GM12878 (cell line): ENCODE measurements around the gene PROX1. TPM values are rescaled to one million over a fixed set of nuclear protein-coding genes. Genes with fewer than 3 reads are reported as not detected.

Experiments used
- ATAC-seq: fragments of 200-7000 bp; cut with Tn5 transposase; 3 replicates; pipeline ENCODE4 v1.9.1; 2020; ENCODE audit warnings: mild to moderate bottlenecking, moderate library complexity
- BruUV-seq: library from RNA; stranded (reverse); fragments of 400-500 nt; replicated peaks from 2 replicates; lab custom pipeline; 2021; lab: Mats Ljungman, UMichigan
- CTCF ChIA-PET: fragments of 300-600 bp; sonication (Branson Sonifier 250); formaldehyde crosslinking; extraction: SDS; loops from one replicate; lab custom pipeline; 2021; ENCODE audit warnings: inconsistent platforms; lab: Yijun Ruan, JAX
- POLR2A ChIA-PET: fragments of 350-600 bp; formaldehyde crosslinking; extraction: SDS; loops from one replicate; lab custom pipeline; 2021; ENCODE audit warnings: inconsistent platforms; lab: Charles Lee
- RAD21 ChIA-PET: fragments of 300-600 bp; sonication (Branson Sonifier 250); formaldehyde crosslinking; loops from one replicate; lab custom pipeline; 2023; ENCODE audit warnings: antibody characterized with exemption; ENCODE audit not compliant: unreplicated experiment; lab: Charles Lee
- SMC1A ChIA-PET: fragments of 300-600 bp; sonication (Branson Sonifier 250); formaldehyde crosslinking; loops from one replicate; lab custom pipeline; 2023; ENCODE audit not compliant: unreplicated experiment, uncharacterized antibody; lab: Charles Lee
- DNase-seq: peaks from one replicate; pipeline ENCODE4 v3.0.0-alpha.2; 2011; ENCODE audit warnings: low read depth, low spot score
- FAIRE-seq: peaks from 3 replicates; lab custom pipeline; 2011; peaks lifted over from hg19 to GRCh38; lab: Jason Lieb, UNC
- H2AFZ ChIP-seq: 2 replicates; pipeline ENCODE4 v1.6.0; 2011; ENCODE audit warnings: low read depth, low read length, control low read depth; ENCODE audit not compliant: control insufficient read depth
- H3K27ac ChIP-seq: 2 replicates; pipeline ENCODE4 v1.5.1; 2011; ENCODE audit warnings: control low read depth; ENCODE audit not compliant: control insufficient read depth, insufficient read depth
- H3K27me3 ChIP-seq, 2 experiments: replicated peaks in 1 of 2; 2 replicates each; pipeline versions ENCODE4 v1.6.0 to v1.6.1; 2011; ENCODE audit warnings: low read length in 1 of 2; ENCODE audit not compliant: control insufficient read depth in 2 of 2, insufficient read depth in 2 of 2
- H3K36me3 ChIP-seq, 2 experiments: 2 replicates each; pipeline ENCODE4 v1.5.1; 2011; ENCODE audit warnings: low read length in 1 of 2; ENCODE audit not compliant: control insufficient read depth in 2 of 2, insufficient read depth in 2 of 2
- H3K4me1 ChIP-seq: 2 replicates; pipeline ENCODE4 v1.6.1; 2011; ENCODE audit warnings: mild to moderate bottlenecking, low read length, moderate library complexity, mixed read lengths; ENCODE audit not compliant: control insufficient read depth, insufficient read depth
- H3K4me2 ChIP-seq: 2 replicates; pipeline ENCODE4 v1.6.0; 2011; ENCODE audit warnings: control low read depth; ENCODE audit not compliant: control insufficient read depth, insufficient read depth
- H3K4me3 ChIP-seq: fragments of 200-600 bp; sonication (generic); 2 replicates; pipeline ENCODE4 v1.5.1; 2016
- H3K79me2 ChIP-seq: 2 replicates; pipeline ENCODE4 v1.6.0; 2011; ENCODE audit warnings: low read length; ENCODE audit not compliant: control insufficient read depth, insufficient read depth
- H3K9ac ChIP-seq: 2 replicates; pipeline ENCODE4 v1.8.0; 2011; ENCODE audit warnings: low read length, control low read depth, mixed read lengths; ENCODE audit not compliant: control insufficient read depth, insufficient read depth
- H3K9me3 ChIP-seq: replicated peaks from 3 replicates; pipeline ENCODE4 v1.5.1; 2011; ENCODE audit warnings: mild to moderate bottlenecking, low read length; ENCODE audit not compliant: control insufficient read depth, insufficient read depth
- H4K20me1 ChIP-seq: 2 replicates; pipeline ENCODE4 v1.6.0; 2011; ENCODE audit not compliant: control insufficient read depth, insufficient read depth
- CBFB ChIP-seq: IDR thresholded peaks from 2 replicates; pipeline ENCODE4 v1.6.1; 2016; ENCODE audit warnings: antibody characterized with exemption, low read depth
- CBX3 ChIP-seq: fragments of 200-600 bp; sonication (generic); IDR thresholded peaks from 2 replicates; pipeline ENCODE4 v1.6.1; 2016; ENCODE audit warnings: low read depth, borderline replicate concordance
- CREB1 ChIP-seq: IDR thresholded peaks from 2 replicates; pipeline ENCODE4 v1.6.1; 2012; ENCODE audit warnings: low read depth, mild to moderate bottlenecking, inconsistent platforms
- E2F4 ChIP-seq: IDR thresholded peaks from 2 replicates; pipeline ENCODE4 v1.6.1; 2012; ENCODE audit warnings: low read depth, low read length, improper control_type of control experiment
- MTA3 ChIP-seq: IDR thresholded peaks from 2 replicates; pipeline ENCODE4 v1.6.1; 2012; ENCODE audit warnings: low read length, inconsistent platforms, borderline replicate concordance
- REST ChIP-seq: IDR thresholded peaks from 2 replicates; pipeline ENCODE4 v1.6.1; 2012; ENCODE audit warnings: mild to moderate bottlenecking, low read depth, low read length
- SREBF2 ChIP-seq: IDR thresholded peaks from 2 replicates; pipeline ENCODE4 v1.6.1; 2012; ENCODE audit warnings: mild to moderate bottlenecking, low read length
- SUPT20H ChIP-seq: IDR thresholded peaks from 2 replicates; pipeline ENCODE4 v1.6.1; 2011; ENCODE audit warnings: low read depth, mild to moderate bottlenecking, low read length, moderate library complexity, borderline replicate concordance; ENCODE audit not compliant: control insufficient read depth
- YY1 ChIP-seq: IDR thresholded peaks from 2 replicates; pipeline ENCODE4 v1.6.1; 2011; ENCODE audit warnings: low read depth, mild to moderate bottlenecking, low read length
- WGBS: methylation state at CpG from one replicate; pipeline ENCODE4 v1.1.6; 2016; ENCODE audit warnings: low lambda C conversion rate; ENCODE audit not compliant: insufficient replicate concordance, insufficient coverage; ENCODE audit errors: missing lambda C conversion rate; 5-methylcytosine and 5-hydroxymethylcytosine counted together
- in situ Hi-C: fragments of 300-500 bp; cut with MboI; formaldehyde crosslinking; loops from 9 replicates; pipeline ENCODE4 v1.14.3; 2018; ENCODE audit warnings: mixed read lengths
- intact Hi-C: fragments of 100-400 bp; cut with micrococcal nuclease; formaldehyde crosslinking; loops from one replicate; pipeline ENCODE4 v1.14.2; 2022; ENCODE audit not compliant: unreplicated experiment
- polyA plus RNA-seq, 11 experiments: library from polyadenylated mRNA; depleted of rRNA in 4 of 11; unstranded in 6 of 11; stranded (reverse) in 5 of 11; fragments of >200 nt; fragmentation: Nextera tagmentation in 4 of 11; fragmentation: Illumina TruSeq in 1 of 11; extraction: Ambion mirVana in 4 of 11; extraction: Trizol in 1 of 11; gene quantifications; 1 replicate in 1 of 11; 2 replicates in 10 of 11; pipeline versions ENCODE4 v1.2.1 to v1.2.3, GENCODE V29; 2011 to 2016; ENCODE audit warnings: inconsistent platforms in 2 of 11, missing spikeins in 2 of 11, low read depth in 1 of 11
- total RNA-seq, 4 experiments: library from RNA; depleted of rRNA in 3 of 4; stranded (reverse); fragments of >200 nt in 3 of 4; fragmentation: Illumina TruSeq in 1 of 4; extraction: Trizol in 1 of 4; gene quantifications; 2 replicates each; pipeline versions ENCODE4 v1.2.1 to v1.2.3, GENCODE V29; 2013 to 2021
- TF ChIP-seq, protein P1 (sequence below): fragments of 450-650 bp; IDR thresholded peaks from 2 replicates; pipeline ENCODE4 v1.6.1; 2018; ENCODE audit warnings: borderline replicate concordance, mild to moderate bottlenecking; ENCODE audit not compliant: partially characterized antibody
- TF ChIP-seq, protein P2 (sequence below): fragments of 450-650 bp; IDR thresholded peaks from 2 replicates; pipeline ENCODE4 v1.6.1; 2017; ENCODE audit warnings: mild to moderate bottlenecking, moderate library complexity
- TF ChIP-seq, protein P3 (sequence below): fragments of 450-650 bp; IDR thresholded peaks from 2 replicates; pipeline ENCODE4 v1.6.1; 2014; ENCODE audit warnings: mild to moderate bottlenecking

Gene PROX1
- total and polyA plus RNA-seq, 10 of the 15 experiments (the other 5 are each of a cell fraction or from before 2014, with no cell fraction given) = under 0.01 to 0.44 (median 0.03) TPM; not detected in 4

- no peak for FAIRE-seq
- no peaks in the 10 kb centered on the region for H3K9me3 ChIP-seq
- H3K4me2 ChIP-seq = no peak overlapping the region
- ChIA-PET POLR2A (no interaction called here), RAD21 (no interaction called here), SMC1A (no interaction called here), CTCF (no interaction called here)
- no peak overlapping the region for H3K9ac ChIP-seq
- H3K4me1 ChIP-seq = no peaks in the 10 kb centered on the region
- H2AFZ ChIP-seq = no peak overlapping the region
- H4K20me1 ChIP-seq = no peaks in the 10 kb centered on the region
- ATAC-seq = no peak
- H3K27ac ChIP-seq = no peak overlapping the region
- no peaks in the 10 kb centered on the region for H3K27me3 ChIP-seq
- no peak overlapping the region for H3K4me3 ChIP-seq
- 23% methylated on average over 3 of the region's 3 CpGs for WGBS
- in situ Hi-C loops (no loop called here), intact Hi-C loops (no loop called here)
- no peaks in the 10 kb centered on the region for H3K36me3 ChIP-seq
- H3K79me2 ChIP-seq = no peaks in the 10 kb centered on the region
- no peak for DNase-seq
- BruUV-seq = no TSS peak
- no peak for TF ChIP-seq YY1
- no peak for TF ChIP-seq SUPT20H
- TF ChIP-seq, protein P1, sequence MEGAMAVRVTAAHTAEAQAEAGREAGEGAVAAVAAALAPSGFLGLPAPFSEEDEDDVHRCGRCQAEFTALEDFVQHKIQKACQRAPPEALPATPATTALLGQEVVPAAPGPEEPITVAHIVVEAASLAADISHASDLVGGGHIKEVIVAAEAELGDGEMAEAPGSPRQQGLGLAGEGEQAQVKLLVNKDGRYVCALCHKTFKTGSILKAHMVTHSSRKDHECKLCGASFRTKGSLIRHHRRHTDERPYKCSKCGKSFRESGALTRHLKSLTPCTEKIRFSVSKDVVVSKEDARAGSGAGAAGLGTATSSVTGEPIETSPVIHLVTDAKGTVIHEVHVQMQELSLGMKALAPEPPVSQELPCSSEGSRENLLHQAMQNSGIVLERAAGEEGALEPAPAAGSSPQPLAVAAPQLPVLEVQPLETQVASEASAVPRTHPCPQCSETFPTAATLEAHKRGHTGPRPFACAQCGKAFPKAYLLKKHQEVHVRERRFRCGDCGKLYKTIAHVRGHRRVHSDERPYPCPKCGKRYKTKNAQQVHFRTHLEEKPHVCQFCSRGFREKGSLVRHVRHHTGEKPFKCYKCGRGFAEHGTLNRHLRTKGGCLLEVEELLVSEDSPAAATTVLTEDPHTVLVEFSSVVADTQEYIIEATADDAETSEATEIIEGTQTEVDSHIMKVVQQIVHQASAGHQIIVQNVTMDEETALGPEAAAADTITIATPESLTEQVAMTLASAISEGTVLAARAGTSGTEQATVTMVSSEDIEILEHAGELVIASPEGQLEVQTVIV = no peak
- TF ChIP-seq SREBF2 = no peak
- TF ChIP-seq CREB1 = no peak
- TF ChIP-seq, protein P2, sequence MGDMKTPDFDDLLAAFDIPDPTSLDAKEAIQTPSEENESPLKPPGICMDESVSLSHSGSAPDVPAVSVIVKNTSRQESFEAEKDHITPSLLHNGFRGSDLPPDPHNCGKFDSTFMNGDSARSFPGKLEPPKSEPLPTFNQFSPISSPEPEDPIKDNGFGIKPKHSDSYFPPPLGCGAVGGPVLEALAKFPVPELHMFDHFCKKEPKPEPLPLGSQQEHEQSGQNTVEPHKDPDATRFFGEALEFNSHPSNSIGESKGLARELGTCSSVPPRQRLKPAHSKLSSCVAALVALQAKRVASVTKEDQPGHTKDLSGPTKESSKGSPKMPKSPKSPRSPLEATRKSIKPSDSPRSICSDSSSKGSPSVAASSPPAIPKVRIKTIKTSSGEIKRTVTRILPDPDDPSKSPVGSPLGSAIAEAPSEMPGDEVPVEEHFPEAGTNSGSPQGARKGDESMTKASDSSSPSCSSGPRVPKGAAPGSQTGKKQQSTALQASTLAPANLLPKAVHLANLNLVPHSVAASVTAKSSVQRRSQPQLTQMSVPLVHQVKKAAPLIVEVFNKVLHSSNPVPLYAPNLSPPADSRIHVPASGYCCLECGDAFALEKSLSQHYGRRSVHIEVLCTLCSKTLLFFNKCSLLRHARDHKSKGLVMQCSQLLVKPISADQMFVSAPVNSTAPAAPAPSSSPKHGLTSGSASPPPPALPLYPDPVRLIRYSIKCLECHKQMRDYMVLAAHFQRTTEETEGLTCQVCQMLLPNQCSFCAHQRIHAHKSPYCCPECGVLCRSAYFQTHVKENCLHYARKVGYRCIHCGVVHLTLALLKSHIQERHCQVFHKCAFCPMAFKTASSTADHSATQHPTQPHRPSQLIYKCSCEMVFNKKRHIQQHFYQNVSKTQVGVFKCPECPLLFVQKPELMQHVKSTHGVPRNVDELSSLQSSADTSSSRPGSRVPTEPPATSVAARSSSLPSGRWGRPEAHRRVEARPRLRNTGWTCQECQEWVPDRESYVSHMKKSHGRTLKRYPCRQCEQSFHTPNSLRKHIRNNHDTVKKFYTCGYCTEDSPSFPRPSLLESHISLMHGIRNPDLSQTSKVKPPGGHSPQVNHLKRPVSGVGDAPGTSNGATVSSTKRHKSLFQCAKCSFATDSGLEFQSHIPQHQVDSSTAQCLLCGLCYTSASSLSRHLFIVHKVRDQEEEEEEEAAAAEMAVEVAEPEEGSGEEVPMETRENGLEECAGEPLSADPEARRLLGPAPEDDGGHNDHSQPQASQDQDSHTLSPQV = no peak
- TF ChIP-seq CBX3 = no peak
- TF ChIP-seq, protein P3, sequence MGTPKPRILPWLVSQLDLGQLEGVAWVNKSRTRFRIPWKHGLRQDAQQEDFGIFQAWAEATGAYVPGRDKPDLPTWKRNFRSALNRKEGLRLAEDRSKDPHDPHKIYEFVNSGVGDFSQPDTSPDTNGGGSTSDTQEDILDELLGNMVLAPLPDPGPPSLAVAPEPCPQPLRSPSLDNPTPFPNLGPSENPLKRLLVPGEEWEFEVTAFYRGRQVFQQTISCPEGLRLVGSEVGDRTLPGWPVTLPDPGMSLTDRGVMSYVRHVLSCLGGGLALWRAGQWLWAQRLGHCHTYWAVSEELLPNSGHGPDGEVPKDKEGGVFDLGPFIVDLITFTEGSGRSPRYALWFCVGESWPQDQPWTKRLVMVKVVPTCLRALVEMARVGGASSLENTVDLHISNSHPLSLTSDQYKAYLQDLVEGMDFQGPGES = no peak
- no peak for TF ChIP-seq CBFB
- no peak for TF ChIP-seq E2F4
- no peak for TF ChIP-seq REST
- TF ChIP-seq MTA3 = no peak
These were observed 19.1 kb downstream of the PROX1 start for GRCh38 chr1:214006845-214007244.
